Hematopoietic multipotent progenitor cell treated with erythropoietin and hydrocortisone succinate and interleukin-3 and kit ligand, for 8 days (in vitro differentiated cells): Measurements from ENCODE around the gene KRTAP4-7.
A peak's percentile ranks its signal among the peaks of the same experiment; 100 is the strongest.
"Not testable (repeated sequence)": the region's sequence is repeated elsewhere in the genome, so short reads cannot be mapped to it uniquely, and the experiment has no call there.

Experiments
- DNase-seq: peaks from one replicate; pipeline ENCODE4 v3.0.0-alpha.2; 2015

Gene KRTAP4-7

DNA sequence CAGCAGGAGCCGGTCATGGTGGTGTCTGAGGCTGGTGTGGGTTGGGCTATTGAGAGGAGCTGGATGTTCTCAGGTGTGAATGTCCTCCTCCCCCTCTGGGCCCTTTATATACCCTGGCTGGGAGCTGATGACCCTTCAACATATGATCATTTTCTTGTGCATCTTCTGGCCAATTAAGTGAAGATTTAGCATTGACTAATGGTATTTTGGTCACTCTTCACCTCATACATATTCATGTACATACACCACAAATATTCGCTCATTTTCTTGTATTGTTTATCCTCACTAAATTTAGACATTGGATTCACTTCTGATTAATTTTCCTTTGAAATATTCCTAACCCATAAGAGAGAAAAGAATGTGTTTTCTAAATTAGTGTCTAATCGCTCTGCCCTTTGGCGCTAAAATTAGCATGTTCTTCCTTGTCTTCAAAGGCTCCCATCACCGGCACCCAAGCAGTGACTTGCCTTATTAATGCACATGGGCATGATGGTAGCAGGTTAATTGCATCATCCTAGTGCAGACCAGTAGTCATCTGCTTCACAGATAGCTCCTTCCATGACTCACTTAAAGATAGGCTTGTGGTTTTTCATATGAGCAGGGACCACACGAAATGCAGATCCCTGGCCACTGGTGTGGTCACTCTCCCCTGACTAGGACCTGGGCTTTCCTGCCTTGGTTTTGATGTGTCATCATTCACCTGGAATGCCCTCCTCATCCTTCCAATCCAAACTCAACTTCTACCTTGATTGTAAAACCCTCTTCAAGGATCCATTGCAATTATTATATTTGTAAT is 17.9 kb upstream of the KRTAP4-7 start, which contains the start of gene KRTAP2-4:
Gene KRTAP2-4, minus strand, starts transcription at position 51 of the 796 bp plus-strand sequence. Its CDS starts 34 bp downstream, at position 17.
- peak; percentile 5 for DNase-seq

DNA sequence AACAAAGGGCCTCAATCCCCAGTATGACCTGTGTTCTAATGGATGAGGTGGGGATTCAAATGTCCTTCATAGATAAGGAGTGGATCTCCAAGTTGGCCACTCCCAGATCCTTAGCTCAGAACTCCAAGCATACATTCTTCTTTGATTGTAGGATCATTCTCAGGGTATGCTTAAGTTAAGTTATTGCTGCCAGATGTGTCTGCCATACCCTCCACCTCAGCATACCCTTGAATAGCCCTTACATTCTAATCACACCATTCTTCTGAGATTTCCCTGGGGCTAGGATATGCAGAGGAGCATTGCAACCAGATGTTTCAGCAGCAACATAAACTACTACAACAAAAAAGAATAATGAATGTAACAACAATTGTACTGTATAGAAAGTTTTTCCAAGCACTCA is 16.7 kb upstream of the KRTAP4-7 start:
- no peak for DNase-seq

DNA sequence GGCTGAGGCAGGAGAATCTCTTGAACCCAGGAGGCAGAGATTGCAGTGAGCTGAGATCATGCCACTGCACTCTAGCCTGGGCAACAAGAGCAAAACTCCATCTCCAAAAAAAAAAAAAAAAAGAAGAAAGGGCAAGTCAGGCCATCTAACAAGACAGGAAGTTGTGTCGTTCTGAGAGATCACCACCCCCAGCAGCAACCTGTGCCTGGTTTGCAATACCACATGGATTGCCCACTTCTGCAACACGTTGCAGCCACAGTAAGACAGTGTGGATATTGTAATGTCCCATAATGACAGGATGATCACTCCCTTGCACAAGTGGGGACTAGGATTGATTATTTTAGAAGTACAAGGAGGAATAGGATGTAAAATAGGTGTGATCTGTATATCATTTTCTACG is 14.9 kb upstream of the KRTAP4-7 start:
- no peak for DNase-seq

DNA sequence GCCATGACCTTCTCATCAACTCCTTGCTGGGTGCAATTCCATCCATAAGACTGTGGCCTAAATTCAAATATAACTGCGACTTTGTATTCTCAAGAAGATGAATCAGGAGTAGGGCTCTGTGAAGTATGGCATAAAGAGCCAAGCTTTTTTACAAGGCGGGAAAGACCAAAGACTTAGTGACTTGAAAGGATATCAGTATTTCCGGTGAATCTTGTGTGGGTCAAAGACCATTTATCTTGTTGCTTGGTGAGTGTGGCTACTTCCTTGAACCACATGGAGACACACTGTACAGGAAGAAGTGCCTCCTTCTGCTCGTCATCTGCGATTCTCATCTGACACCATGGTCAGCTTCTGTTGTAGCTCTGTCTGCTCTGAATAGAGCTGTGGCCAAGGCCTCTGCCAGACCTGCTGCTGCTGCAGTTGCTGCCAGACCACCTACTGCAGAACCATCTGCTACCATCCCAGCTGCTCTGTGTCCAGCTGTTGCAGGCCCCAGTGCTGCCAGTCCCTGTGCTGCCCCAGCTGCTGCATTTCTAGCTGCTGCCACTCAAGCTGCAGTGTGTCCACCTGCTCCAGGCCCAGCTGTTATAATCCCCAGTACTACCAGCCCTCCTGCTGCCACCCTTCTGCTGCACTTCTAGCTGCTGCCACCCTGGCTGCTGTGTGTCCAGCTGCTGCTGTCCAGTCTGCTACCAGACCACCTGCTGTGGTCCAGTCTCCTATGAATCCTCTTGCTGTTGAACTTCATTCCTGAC is 12.2 kb upstream of the KRTAP4-7 start:
- DNase-seq, result no peak

DNA sequence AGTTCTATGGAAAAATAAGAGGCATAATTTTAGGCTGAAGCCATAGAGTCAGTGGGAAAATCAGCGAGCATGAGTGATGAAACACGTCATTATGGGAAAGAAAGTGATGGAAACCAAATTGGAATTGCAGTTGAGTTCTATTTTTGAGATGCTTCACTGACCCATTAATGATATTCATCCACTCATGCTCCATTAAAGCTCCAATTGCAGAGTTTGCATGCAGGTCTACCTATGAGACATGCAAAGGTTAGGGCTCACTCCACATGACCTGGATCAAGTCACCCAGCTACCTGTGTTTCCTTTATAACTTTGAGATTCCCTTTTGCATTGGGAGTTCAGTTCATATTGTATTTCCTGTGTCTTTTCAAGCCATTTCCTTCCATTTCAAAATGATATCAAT is 10.3 kb upstream of the KRTAP4-7 start:
- no peak for DNase-seq

DNA sequence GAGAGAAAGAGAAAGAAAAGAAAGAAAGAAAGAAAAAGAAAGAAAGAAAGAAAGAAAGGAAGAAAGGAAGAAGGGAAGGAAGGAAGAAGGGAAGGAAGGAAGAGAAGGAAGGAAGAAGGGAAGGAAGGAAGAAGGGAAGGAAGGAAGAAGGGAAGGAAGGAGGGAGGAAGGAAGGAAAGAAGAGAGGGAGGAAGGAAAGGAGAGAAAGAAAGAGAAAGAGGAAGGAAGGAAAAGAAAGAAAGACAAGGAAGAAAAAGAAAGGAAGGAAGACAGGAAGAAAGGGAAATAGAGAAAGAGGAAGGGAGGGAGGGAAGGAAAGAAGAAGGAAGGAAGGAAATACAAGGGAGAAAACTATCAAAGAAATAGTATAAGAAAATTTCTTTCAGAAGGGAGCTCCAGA is 7.2 kb upstream of the KRTAP4-7 start:
- DNase-seq, result no peak

DNA sequence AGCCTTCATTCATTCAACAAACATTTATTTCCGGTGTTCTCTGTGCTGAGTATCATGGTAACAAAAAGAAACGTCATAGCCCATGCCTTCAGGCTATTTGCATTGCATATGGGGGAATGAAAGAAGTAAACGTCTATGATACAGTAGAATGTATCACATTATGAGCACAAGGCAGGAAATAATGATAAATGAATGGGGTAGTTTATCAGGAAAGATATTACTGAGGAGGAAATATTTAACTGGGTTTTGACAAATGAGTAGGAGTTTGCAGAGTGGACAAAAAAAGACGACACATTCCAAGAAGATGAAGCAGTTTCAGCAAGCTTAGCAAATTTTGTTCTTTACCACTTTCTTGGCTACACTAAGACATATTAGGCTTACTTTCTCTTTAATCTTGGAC is 1.3 kb upstream of the KRTAP4-7 start:
- DNase-seq, result no peak

DNA sequence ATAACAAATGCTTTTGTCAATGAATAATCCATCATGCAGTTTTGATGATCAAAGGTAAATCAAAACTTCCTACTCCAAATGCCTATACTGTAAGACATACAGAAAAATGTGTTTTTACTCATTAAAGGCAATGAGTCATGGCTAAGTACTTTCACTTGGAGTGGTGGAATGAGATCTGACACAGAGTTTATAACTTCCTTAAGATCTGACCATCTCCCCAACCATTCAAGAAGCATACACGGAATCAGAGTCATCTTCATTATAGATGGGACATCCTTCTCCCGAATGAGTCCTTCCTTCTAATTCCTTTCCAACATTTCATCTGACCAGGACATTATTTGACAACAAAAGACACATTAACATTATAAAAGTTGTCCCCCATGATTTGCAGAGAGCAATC is 523 bp upstream of the KRTAP4-7 start:
- not testable (repeated sequence) for DNase-seq

DNA sequence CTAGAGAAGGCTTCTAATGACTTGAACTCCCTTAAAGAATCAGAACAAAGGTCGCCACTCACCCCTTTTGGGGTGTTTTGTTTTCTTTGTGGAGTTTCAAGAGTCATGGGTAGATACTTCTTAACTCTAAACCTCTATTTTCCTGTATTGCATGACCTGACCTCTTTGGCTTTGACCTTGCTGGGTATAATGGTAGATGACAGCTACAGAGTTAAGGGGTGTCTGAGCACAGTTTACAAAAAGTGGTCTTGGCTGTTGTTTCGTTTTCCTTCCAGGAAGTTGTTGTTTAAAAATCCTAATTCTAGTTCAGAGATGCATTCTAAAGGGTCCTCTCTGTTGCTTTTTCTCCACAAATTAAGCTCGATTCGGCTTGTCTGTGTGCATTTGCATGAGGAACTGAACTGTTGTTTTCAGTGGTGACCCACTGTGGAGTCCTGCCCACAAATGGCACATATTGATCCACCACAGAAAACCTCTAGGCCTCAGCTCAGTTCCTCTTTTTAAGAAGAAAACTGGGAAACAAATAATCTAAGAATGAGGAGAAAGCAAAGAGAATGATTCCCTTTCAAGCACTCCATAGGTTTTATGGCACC is 4.9 kb downstream of the KRTAP4-7 start:
- DNase-seq, result not testable (repeated sequence)

DNA sequence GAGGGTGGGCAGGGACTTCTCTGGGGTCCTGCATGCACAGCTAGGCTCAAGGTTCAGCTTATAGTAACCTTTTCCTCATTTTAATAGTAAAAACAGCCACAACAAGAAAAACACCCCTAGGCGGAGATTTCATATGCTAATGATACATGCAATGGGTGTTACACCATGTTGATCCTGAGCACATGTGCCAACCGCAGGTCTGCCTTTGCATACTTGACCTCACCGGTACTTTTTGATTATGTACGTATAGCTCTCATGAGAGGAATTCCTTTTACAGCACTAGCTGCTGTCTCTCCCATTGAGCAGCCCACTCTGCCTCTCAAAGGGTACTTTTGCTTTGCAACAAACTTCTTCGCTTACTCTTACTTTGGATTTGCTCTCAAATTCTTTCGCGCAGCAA is 12.1 kb downstream of the KRTAP4-7 start:
- DNase-seq, result no peak

DNA sequence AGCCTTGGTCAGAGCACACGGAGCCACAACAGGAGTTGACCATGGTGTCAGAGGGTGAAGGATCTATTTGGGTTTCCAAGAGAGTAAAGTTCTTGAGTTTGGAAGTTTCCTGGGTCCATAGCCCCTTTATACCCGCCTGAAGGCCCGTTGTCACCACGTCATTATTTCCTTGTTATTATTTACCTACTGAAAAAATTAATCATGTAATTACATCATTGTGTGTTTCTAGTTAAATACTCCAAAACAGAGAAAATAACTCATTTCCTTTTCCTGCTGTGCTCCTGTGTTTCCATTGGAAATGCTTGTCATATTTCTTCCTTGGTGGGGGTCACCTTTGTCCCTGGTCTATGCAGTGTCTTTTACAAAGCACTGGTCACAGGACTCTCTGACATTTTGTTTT is 14.1 kb downstream of the KRTAP4-7 start, which contains the start of gene KRTAP4-8:
Gene KRTAP4-8, minus strand, starts transcription at position 101 of the 400 bp plus-strand sequence. Its CDS starts 58 bp downstream, at position 43.
- no peak for DNase-seq

DNA sequence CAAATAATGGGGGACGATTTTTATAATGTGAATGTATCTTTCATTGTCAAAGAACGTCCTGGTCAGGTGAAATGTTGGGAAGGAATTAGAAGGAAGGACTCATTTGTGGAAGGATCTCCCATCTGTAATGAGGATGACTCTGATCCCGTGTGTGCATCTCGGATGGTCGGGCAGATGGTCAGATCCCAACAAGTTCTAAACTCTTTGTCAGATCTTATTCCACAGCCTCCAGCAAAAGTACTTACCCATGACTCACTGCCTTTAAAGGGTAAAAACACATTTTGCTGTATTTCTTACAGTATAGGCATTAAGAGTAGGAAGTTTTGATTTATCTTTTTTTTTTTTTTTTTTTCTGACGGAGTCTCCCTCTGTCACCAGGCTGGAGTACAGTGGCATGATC is 14.5 kb downstream of the KRTAP4-7 start:
- no peak for DNase-seq

DNA sequence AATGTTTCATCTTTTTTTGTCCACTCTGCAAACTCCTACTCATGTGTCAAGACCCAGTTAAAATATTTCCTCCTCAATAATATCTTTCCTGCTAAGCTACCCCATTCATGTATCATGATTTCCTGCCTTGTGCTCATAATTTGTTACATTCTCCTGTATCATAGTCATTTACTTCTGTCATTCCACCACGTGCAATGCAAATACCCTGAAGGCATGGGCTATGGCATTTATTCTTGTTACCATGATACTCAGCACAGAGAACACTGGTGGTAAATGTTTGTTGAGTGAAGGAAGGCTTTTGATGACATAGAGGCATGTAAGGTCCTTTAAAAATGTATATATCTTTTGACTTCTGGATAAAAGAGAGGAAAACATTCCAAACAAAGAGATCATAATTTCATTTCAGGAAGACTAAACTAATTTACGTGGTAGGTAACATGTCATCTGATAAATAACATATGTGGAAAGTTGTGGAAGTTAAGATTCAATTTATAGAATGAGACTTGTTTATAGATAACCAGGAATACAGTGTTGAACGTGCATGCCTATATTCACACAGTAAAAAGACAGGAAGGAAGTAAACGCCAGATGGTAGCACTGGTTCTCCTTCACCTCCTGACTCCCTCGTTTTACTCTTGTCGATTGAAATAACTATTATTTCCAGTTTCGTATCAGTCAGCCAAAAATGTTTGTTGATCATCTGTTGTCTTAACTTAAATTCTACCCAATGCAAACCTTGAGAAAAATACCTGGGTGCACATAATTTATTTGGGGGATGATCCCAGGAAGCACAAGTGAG is 15.9 kb downstream of the KRTAP4-7 start:
- not testable (repeated sequence) for DNase-seq

DNA sequence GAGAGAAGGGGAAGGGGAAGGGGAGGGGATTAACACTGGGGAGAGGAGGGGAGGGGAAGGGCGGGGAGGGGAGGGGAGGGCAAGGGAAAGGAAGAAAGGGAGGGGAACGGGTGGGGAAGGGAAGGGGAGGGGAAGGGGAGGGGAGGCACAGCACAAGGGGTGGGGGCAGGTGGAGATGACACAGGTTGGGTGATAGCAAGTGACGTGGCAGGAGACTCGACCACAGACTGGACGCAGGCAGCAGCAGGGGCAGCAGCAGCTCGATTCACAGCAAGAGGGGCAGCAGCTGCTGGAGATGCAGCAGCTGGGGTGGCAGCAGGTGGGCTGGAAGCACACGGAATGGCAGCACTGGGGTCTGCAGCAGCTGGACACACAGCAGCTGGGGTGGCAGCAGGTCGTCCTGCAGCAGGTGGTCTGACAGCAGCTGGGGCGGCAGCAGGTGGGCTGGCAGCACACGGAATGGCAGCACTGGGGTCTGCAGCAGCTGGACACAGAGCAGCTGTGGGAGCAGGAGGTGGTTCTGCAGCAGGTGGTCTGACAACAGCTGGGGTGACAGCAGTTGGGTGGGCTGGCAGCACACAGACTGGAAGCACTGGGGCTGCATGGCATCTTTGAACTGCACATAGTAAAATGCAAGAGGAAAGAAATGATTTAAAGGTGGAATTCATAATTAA is 17.8 kb downstream of the KRTAP4-7 start, which contains the start of gene KRTAP4-16:
Gene KRTAP4-16, minus strand, starts transcription at position 624 of the 674 bp plus-strand sequence. Its CDS starts 0 bp downstream, at position 624.
- DNase-seq, result no peak

DNA sequence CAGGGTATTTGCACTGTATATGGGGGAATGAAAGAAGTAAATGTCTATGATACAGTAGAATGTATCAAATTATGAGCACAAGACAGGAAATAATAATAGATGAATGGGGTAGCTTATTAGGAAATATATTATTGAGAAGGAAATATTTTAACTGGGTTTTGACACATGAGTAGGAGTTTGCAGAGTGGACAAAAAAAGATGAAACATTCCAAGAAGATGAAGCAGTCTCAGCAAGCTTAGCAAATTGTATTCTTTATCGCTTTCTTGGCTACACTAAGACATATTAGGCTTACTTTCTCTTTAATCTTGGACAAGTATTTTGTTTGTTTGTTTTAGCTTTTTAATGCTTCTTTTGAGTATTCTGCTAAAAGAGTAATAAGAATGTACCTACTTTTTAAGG is 19.9 kb downstream of the KRTAP4-7 start:
- no peak for DNase-seq

DNA sequence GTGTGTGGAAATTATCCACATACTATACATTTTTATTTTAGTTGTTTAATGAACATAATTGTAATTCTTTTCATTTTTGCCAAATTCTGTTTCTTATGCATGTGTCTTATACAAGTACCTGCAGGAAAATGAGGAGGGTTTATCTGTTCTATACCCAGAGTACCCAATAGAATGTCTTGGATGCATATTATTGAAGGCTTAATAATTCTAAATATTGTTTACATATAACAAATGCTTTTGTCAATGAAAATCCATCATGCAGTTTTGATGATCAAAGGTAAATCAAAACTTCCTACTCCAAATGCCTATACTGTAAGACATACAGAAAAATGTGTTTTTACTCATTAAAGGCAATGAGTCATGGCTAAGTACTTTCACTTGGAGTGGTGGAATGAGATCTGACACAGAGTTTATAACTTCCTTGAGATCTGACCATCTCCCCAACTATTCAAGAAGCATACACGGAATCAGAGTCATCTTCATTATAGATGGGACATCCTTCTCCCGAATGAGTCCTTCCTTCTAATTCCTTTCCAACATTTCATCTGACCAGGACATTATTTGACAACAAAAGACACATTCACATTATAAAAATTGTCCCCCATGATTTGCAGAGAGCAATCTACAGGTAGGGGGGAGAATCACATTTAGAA is 20.6 kb downstream of the KRTAP4-7 start:
- not testable (repeated sequence) for DNase-seq

DNA sequence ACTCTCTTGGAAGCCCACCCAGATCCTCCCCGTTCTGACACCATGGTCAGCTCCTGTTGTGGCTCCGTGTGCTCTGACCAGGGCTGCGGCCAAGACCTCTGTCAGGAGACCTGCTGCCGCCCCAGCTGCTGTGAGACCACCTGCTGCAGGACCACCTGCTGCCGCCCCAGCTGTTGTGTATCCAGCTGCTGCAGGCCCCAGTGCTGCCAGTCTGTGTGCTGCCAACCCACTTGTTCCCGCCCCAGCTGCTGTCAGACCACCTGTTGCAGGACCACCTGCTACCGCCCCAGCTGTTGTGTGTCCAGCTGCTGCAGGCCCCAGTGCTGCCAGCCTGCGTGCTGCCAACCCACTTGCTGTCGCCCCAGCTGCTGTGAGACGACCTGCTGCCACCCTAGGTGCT is 21.4 kb downstream of the KRTAP4-7 start, which contains the start of gene KRTAP4-9:
Gene KRTAP4-9, plus strand, starts transcription at position 43 of the 400 bp plus-strand sequence. Its CDS starts 0 bp downstream, at position 43.
- DNase-seq, result not testable (repeated sequence)

DNA sequence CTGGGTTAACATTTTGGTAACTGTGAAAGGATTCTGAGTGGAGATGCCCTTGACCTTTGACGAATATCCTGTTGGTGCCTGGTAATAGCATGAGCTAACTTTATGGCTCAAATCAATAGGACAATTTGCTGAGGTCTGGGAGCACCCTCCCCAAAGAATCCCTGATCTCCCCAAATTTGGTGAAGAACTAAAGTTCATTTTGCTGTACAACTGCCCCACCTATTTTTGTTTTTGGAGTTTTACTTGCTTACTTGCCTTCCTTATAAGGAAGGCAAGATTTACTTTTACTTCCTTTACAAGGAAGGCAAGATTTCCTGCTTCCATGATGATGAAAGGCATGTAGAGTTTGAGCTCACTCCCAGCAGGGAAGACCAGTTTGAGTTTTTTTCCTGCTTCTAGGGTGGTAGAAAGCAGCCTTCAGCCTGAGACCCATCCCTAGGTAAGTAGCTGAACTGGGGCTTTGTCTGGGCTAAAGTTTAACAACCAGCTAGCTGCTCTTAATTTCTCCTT is 24.0 kb downstream of the KRTAP4-7 start:
- DNase-seq, result no peak

DNA sequence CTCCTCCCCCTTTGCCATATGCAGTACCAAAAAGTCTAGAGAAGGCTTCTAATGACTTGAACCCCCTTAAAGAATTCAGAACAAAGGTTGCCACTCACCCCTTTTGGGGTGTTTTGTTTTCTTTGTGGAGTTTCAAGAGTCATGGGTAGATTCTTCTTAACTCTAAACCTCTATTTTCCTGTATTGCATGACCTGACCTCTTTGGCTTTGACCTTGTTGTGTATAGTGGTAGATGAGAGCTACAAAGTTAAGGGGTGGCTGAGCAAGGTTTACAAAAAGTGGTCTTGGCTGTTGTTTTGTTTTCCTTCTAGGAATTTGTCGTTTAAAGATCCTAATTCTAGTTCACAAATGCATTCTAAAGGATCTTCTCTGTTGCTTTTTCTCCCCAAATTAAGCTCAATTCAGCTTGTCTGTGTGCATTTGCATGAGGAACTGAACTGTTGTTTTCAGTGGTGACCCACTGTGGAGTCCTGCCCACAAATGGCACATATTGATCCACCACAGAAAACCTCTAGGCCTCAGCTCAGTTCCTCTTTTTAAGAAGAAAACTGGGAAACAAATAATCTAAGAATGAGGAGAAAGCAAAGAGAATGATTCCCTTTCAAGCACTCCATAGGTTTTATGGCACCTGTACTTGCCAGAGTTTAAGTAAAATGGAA is 24.9 kb downstream of the KRTAP4-7 start:
- DNase-seq, result not testable (repeated sequence)

DNA sequence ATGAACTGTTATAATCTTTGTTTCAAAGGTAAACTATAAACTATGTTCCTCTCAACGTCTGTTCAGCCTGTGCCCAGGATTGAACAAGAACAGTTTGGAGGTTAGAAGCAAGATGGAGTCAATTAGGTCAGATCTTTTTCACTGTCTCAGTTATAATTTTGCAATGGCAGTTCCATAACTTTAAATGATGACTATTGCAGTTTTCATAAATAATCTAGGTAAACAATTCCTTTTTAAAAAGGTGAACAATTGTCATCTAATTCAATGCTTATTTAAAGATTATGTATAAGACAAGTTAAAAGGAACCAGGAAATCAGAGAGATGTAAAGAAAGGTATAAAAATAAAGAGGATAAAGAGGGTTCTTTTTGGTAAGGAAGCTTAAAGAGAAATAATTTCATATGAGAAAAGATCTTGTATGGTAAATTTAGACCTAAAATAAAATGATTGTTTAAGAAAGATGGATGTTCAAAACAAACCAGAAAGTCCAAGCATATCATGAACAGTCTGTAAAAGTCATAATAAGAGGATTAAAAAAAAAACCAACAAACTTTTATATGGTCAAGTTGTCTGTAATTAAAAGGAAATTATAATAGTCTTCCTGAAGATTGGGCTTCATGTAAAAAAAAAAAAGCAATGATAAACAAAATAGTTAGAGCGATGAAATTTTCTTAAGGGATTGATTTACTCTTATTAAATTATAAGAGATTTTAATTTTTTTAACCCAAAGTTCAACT is 27.4 kb downstream of the KRTAP4-7 start:
- DNase-seq, result no peak
